Transverse colon (tissue), 4 donors: ENCODE measurements around the gene DIAPH3. TPM values are rescaled to one million over a fixed set of nuclear protein-coding genes. Genes with fewer than 3 reads are reported as not detected.

ENCODE experiments used
- DNase-seq: peaks from one replicate; pipeline ENCODE4 v3.0.0-alpha.2; 2019
- H3K27ac ChIP-seq, 4 donors: fragments of 200-600 bp; sonication (generic); 2 replicates each; pipeline ENCODE4 v1.5.1; 2016 to 2018; ENCODE audit warnings: inconsistent platforms in 4 of 4
- H3K27me3 ChIP-seq: fragments of 200-600 bp; sonication (generic); 2 replicates; pipeline ENCODE4 v1.5.1; 2017; ENCODE audit warnings: inconsistent platforms
- H3K36me3 ChIP-seq, 4 donors: fragments of 200-600 bp; sonication (generic); 2 replicates each; pipeline ENCODE4 v1.5.1; 2017 to 2019; ENCODE audit warnings: inconsistent platforms in 4 of 4
- H3K4me1 ChIP-seq, 4 donors: fragments of 200-600 bp; sonication (generic); 2 replicates each; pipeline ENCODE4 v1.5.1; 2017 to 2020; ENCODE audit warnings: inconsistent platforms in 4 of 4
- H3K4me3 ChIP-seq, 4 donors: fragments of 200-600 bp; sonication (generic); 1 replicate in 1 of 4; 2 replicates in 3 of 4; pipeline versions ENCODE4 v1.5.1 to v1.6.1; 2017 to 2019; ENCODE audit warnings: inconsistent platforms in 4 of 4
- H3K9me3 ChIP-seq, 2 donors: fragments of 200-600 bp; sonication (generic); 2 replicates each; pipeline ENCODE4 v1.5.1; 2017 to 2019; ENCODE audit warnings: inconsistent platforms in 2 of 2
- CTCF ChIP-seq, 5 experiments: fragments of 200-600 bp in 3 of 5; fragments of 450-650 bp in 2 of 5; sonication (generic) in 3 of 5; IDR thresholded peaks; 1 replicate in 2 of 5; 2 replicates in 3 of 5; pipeline ENCODE4 v1.5.1; 2016 to 2017; ENCODE audit warnings: antibody characterized with exemption in 5 of 5, inconsistent platforms in 3 of 5, mild to moderate bottlenecking in 2 of 5, moderate library complexity in 1 of 5
- EP300 ChIP-seq: sonication (generic); formaldehyde crosslinking; IDR thresholded peaks from one replicate; pipeline ENCODE4 v1.6.1; 2017; ENCODE audit warnings: antibody characterized with exemption, low read depth
- POLR2A ChIP-seq: fragments of 450-650 bp; IDR thresholded peaks from one replicate; pipeline ENCODE4 v1.6.1; 2016; ENCODE audit warnings: antibody characterized with exemption, mild to moderate bottlenecking, moderate library complexity
- POLR2AphosphoS5 ChIP-seq, 3 donors: sonication (generic); formaldehyde crosslinking; IDR thresholded peaks; one replicate each; pipeline ENCODE4 v1.6.1; 2016; ENCODE audit warnings: antibody characterized with exemption in 3 of 3
- WGBS, 2 donors: methylation state at CpG; one replicate each; pipeline ENCODE4 v1.1.5; 2018; ENCODE audit warnings: low coverage in 1 of 2; 5-methylcytosine and 5-hydroxymethylcytosine counted together
- in situ Hi-C, 4 donors: fragments of 200-750 bp; cut with MboI; loops; one replicate each; pipeline versions ENCODE4 v1.15.0 to v1.15.1; 2017; ENCODE audit warnings: low sequenced_read_pairs in 3 of 4, low pct_ligation_motif_present in 1 of 4, low pct_unique_long_range_greater_than_20kb in 1 of 4
- intact Hi-C: fragments of 100-400 bp; cut with DNase I; formaldehyde crosslinking; loops from one replicate; pipeline ENCODE4 v1.15.1; 2023; ENCODE audit warnings: low total_unique reads
- total RNA-seq, 4 donors: library from RNA; depleted of rRNA; stranded (reverse); fragments of >200 nt; gene quantifications; one replicate each; pipeline ENCODE4 v1.1.0, GENCODE V29; 2016

Gene DIAPH3
- total RNA-seq, 4 donors from 2014 or later: 0.95 to 1.6 (median 1.2) TPM

GRCh38 chr13:59782696-59783095 is 381.0 kb downstream of the DIAPH3 start:
- in situ Hi-C loops: no loop called here
- no peaks in the 10 kb centered on the region for H3K9me3 ChIP-seq
- H3K27ac ChIP-seq: no peak overlapping the region
- no peak for DNase-seq
- H3K27me3 ChIP-seq: no peaks in the 10 kb centered on the region
- no peak overlapping the region for H3K4me3 ChIP-seq
- TF ChIP-seq CTCF (IDR thresholded peaks at IDR 0.05) (no peak), EP300 (no peak), POLR2A (no peak), POLR2AphosphoS5 (IDR thresholded peaks at IDR 0.05) (no peak)
- H3K36me3 ChIP-seq: no peaks in the 10 kb centered on the region
- intact Hi-C loops: no loop called here
- no peaks in the 10 kb centered on the region for H3K4me1 ChIP-seq
- WGBS, 2 donors: 75 to 82% methylated on average over 4 of the region's 4 CpGs

GRCh38 chr13:59780058-59780457 is 383.7 kb downstream of the DIAPH3 start:
- no peaks in the 10 kb centered on the region for H3K27me3 ChIP-seq
- H3K36me3 ChIP-seq: no peaks in the 10 kb centered on the region
- no peaks in the 10 kb centered on the region for H3K4me1 ChIP-seq
- in situ Hi-C loops (no loop called here), intact Hi-C loops (no loop called here)
- TF ChIP-seq EP300 (no peak), CTCF (IDR thresholded peaks at IDR 0.05) (no peak), POLR2AphosphoS5 (IDR thresholded peaks at IDR 0.05) (no peak), POLR2A (no peak)
- no peak for DNase-seq
- no peak overlapping the region for H3K4me3 ChIP-seq
- WGBS, 2 donors: 88 to 100% methylated on average over 2 of the region's 2 CpGs
- no peaks in the 10 kb centered on the region for H3K9me3 ChIP-seq
- no peak overlapping the region for H3K27ac ChIP-seq

GRCh38 chr13:59776924-59777690 is 386.6 kb downstream of the DIAPH3 start:
- WGBS, 2 donors: 60 to 80% methylated on average over 5 of the region's 5 CpGs
- H3K27ac ChIP-seq: no peak overlapping the region
- intact Hi-C loops (no loop called here), in situ Hi-C loops (no loop called here)
- DNase-seq: no peak
- no peaks in the 10 kb centered on the region for H3K36me3 ChIP-seq
- H3K9me3 ChIP-seq: no peaks in the 10 kb centered on the region
- no peak for TF ChIP-seq POLR2A
- no peak for TF ChIP-seq POLR2AphosphoS5 (IDR thresholded peaks at IDR 0.05)
- TF ChIP-seq CTCF (IDR thresholded peaks at IDR 0.05): no peak
- TF ChIP-seq EP300: no peak
- H3K27me3 ChIP-seq: no peaks in the 10 kb centered on the region
- H3K4me3 ChIP-seq: no peak overlapping the region
- no peaks in the 10 kb centered on the region for H3K4me1 ChIP-seq

- intact Hi-C loops: no loop called here
- H3K4me1 ChIP-seq: no peaks in the 10 kb centered on the region
- no peak for DNase-seq
- no peaks in the 10 kb centered on the region for H3K27me3 ChIP-seq
- TF ChIP-seq EP300 (no peak), POLR2A (no peak), CTCF (IDR thresholded peaks at IDR 0.05) (no peak), POLR2AphosphoS5 (IDR thresholded peaks at IDR 0.05) (no peak)
- H3K36me3 ChIP-seq: no peaks in the 10 kb centered on the region
- no peaks in the 10 kb centered on the region for H3K9me3 ChIP-seq
- no peak overlapping the region for H3K27ac ChIP-seq
- H3K4me3 ChIP-seq: no peak overlapping the region
- in situ Hi-C loops: no loop called here
- 74 to 92% methylated on average over 4 to 6 of the region's 6 CpGs for WGBS, 2 donors
Measured at GRCh38 chr13:59774491-59774971, 389.2 kb downstream of the DIAPH3 start.
